K562 (cell line): ENCODE measurements around the gene TNPO3.

Source experiments
- SMARCA4 ChIP-seq: fragments of 450-650 bp; IDR thresholded peaks from 2 replicates; pipeline ENCODE4 v1.6.1; 2016
- ZNF785 ChIP-seq: fragments of 250-450 bp; sonication (Bioruptor Pico); IDR thresholded peaks from 2 replicates; pipeline ENCODE4 v1.4.0; 2020; ENCODE audit warnings: mild to moderate bottlenecking

DNA sequence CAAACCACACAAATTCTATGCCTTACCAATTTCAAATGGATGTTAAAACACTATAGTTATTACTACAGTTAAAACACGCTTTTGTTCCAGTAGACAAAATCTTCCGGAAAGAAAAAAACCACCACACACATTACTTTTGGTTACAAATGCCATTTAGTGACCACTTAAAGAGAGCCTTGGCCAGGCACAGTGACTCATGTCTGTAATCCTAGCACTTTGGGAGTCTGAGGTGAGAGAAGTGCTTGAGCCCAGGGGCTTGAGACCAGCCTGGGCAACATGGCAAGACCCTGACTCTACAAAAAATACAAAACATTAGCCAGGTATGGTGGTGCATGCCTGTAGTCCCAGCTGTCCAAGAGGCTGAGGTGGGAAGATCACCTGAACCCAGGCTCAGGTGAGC, 7.2 kb downstream of the TNPO3 start:
- no peak for TF ChIP-seq SMARCA4
- TF ChIP-seq ZNF785 (CRISPR knock-in tag): no peak
